SK-N-SH (cell line): ENCODE data around the gene CNIH2. TPM values are rescaled to one million over a fixed set of nuclear protein-coding genes. Genes with fewer than 3 reads are reported as not detected.
A peak's percentile ranks its signal among the peaks of the same experiment; 100 is the strongest.

Experiments
- CTCF ChIA-PET: fragments of 300-600, 350-600 bp; formaldehyde crosslinking; extraction: SDS; loops from one replicate; lab custom pipeline; 2021; lab: Yijun Ruan, JAX
- POLR2A ChIA-PET: fragments of 350-600 bp; sonication (Branson Sonifier 250); formaldehyde crosslinking; extraction: SDS; loops from one replicate; lab custom pipeline; 2020; ENCODE audit warnings: antibody characterized with exemption, inconsistent platforms; lab: Yijun Ruan, JAX
- DNase-seq: peaks from one replicate; pipeline ENCODE4 v3.0.0; 2012
- H2AFZ ChIP-seq: fragments of 200-600 bp; sonication (generic); 2 replicates; pipeline ENCODE4 v1.8.1; 2016; ENCODE audit warnings: antibody characterized with exemption, mild to moderate bottlenecking, low read depth
- H3F3A ChIP-seq: fragments of 200-600 bp; sonication (generic); replicated peaks from 2 replicates; pipeline ENCODE3; 2016; ENCODE audit warnings: antibody characterized with exemption, mild to moderate bottlenecking; ENCODE audit not compliant: insufficient read depth
- H3K27ac ChIP-seq, 2 experiments: fragments of 200-500 bp in 1 of 2; fragments of 200-600 bp in 1 of 2; sonication (Bioruptor generic) in 1 of 2; sonication (generic), shearing (Covaris generic) in 1 of 2; 2 replicates each; pipeline versions ENCODE4 v1.5.1 to v1.6.1; 2014 to 2016; ENCODE audit warnings: low read depth in 2 of 2, inconsistent platforms in 1 of 2, low read length in 1 of 2, mild to moderate bottlenecking in 1 of 2, mixed read lengths in 1 of 2
- H3K27me3 ChIP-seq: fragments of 200-600 bp; sonication (generic), shearing (Covaris generic); 2 replicates; pipeline ENCODE4 v1.6.1; 2016; ENCODE audit warnings: mixed run types; ENCODE audit not compliant: insufficient read depth
- H3K36me3 ChIP-seq, 2 experiments: fragments of 200-500 bp in 1 of 2; fragments of 200-600 bp in 1 of 2; sonication (Bioruptor generic) in 1 of 2; sonication (generic) in 1 of 2; replicated peaks in 1 of 2; 2 replicates each; pipeline versions ENCODE3 to v1.5.1; 2014 to 2016; ENCODE audit warnings: low read length in 1 of 2, mild to moderate bottlenecking in 1 of 2; ENCODE audit not compliant: insufficient read depth in 2 of 2, control insufficient read depth in 1 of 2
- H3K4me1 ChIP-seq, 2 experiments: fragments of 200-500 bp in 1 of 2; fragments of 200-600 bp in 1 of 2; sonication (Bioruptor generic) in 1 of 2; sonication (generic), shearing (Covaris generic) in 1 of 2; 2 replicates each; pipeline versions ENCODE4 v1.5.1 to v1.6.1; 2014 to 2016; ENCODE audit warnings: low read depth in 1 of 2, low read length in 1 of 2, mixed run types in 1 of 2; ENCODE audit not compliant: insufficient read depth in 2 of 2, control insufficient read depth in 1 of 2
- H3K4me2 ChIP-seq: fragments of 200-600 bp; sonication (generic), shearing (Covaris generic); 2 replicates; pipeline ENCODE4 v1.6.1; 2017; ENCODE audit warnings: mixed run types
- H3K4me3 ChIP-seq, 2 experiments: fragments of 200-500 bp in 1 of 2; fragments of 200-600 bp in 1 of 2; sonication (Bioruptor generic) in 1 of 2; sonication (generic), shearing (Covaris generic) in 1 of 2; 2 replicates each; pipeline versions ENCODE4 v1.5.1 to v1.8.1; 2014 to 2016; ENCODE audit warnings: low read depth in 2 of 2, inconsistent platforms in 1 of 2, low read length in 1 of 2, mild to moderate bottlenecking in 1 of 2, mixed read lengths in 1 of 2, moderate library complexity in 1 of 2
- H3K79me2 ChIP-seq: fragments of 200-600 bp; sonication (generic); 2 replicates; pipeline ENCODE4 v1.8.1; 2017; ENCODE audit warnings: mild to moderate bottlenecking; ENCODE audit not compliant: insufficient read depth
- H3K9ac ChIP-seq: fragments of 200-600 bp; sonication (generic); 2 replicates; pipeline ENCODE4 v1.6.1; 2017; ENCODE audit warnings: mixed run types
- H3K9me2 ChIP-seq: fragments of 200-600 bp; sonication (generic); 2 replicates; pipeline ENCODE4 v1.6.1; 2017; ENCODE audit warnings: mixed run types
- H3K9me3 ChIP-seq: fragments of 200-600 bp; sonication (generic); 2 replicates; pipeline ENCODE4 v1.6.1; 2017; ENCODE audit warnings: mixed run types, mild to moderate bottlenecking, moderate library complexity
- H4K20me1 ChIP-seq: fragments of 200-600 bp; sonication (generic); 2 replicates; pipeline ENCODE4 v1.6.1; 2017; ENCODE audit warnings: mild to moderate bottlenecking, mixed run types; ENCODE audit not compliant: insufficient read depth
- CHD2 ChIP-seq: fragments of 150-350 bp; IDR thresholded peaks from 2 replicates; pipeline ENCODE4 v1.6.1; 2018; ENCODE audit warnings: low read length; ENCODE audit not compliant: partially characterized antibody
- ELF1 ChIP-seq: IDR thresholded peaks from 2 replicates; pipeline ENCODE4 v1.4.0; 2012
- GABPA ChIP-seq: IDR thresholded peaks from 2 replicates; pipeline ENCODE4 v1.4.0; 2012; ENCODE audit warnings: low read depth, mild to moderate bottlenecking
- NRF1 ChIP-seq: IDR thresholded peaks from 2 replicates; pipeline ENCODE4 v1.6.1; 2012; ENCODE audit warnings: low read depth, mild to moderate bottlenecking, low read length
- RAD21 ChIP-seq: IDR thresholded peaks from 2 replicates; pipeline ENCODE4 v1.6.1; 2012; ENCODE audit warnings: mild to moderate bottlenecking, low read length
- RXRA ChIP-seq: IDR thresholded peaks from 2 replicates; pipeline ENCODE4 v1.4.0; 2012; ENCODE audit warnings: low read depth, mild to moderate bottlenecking, borderline replicate concordance
- SIN3A ChIP-seq: IDR thresholded peaks from 2 replicates; pipeline ENCODE4 v1.6.1; 2012; ENCODE audit warnings: low read depth, mild to moderate bottlenecking, low read length, moderate library complexity, borderline replicate concordance
- SMC3 ChIP-seq: IDR thresholded peaks from 2 replicates; pipeline ENCODE4 v1.6.1; 2012; ENCODE audit warnings: low read depth, low read length, improper control_type of control experiment
- TCF12 ChIP-seq: IDR thresholded peaks from 2 replicates; pipeline ENCODE4 v1.4.0; 2012
- YY1 ChIP-seq: IDR thresholded peaks from 2 replicates; pipeline ENCODE4 v1.4.0; 2012; ENCODE audit warnings: low read depth, mild to moderate bottlenecking
- WGBS: methylation state at CpG from one replicate; pipeline ENCODE4 v1.1.6; 2017; ENCODE audit warnings: low lambda C conversion rate; 5-methylcytosine and 5-hydroxymethylcytosine counted together
- polyA plus RNA-seq, 3 experiments: library from polyadenylated mRNA; depleted of rRNA; stranded (reverse); fragments of >200 nt; gene quantifications; 2 replicates each; pipeline ENCODE4 v1.2.3, GENCODE V29; 2012
- TF ChIP-seq, protein P1 (sequence below): fragments of 150-350 bp; IDR thresholded peaks from 2 replicates; pipeline ENCODE4 v1.6.1; 2016; ENCODE audit warnings: mild to moderate bottlenecking, low read depth, low read length
- TF ChIP-seq, protein P2 (sequence below): IDR thresholded peaks from 2 replicates; pipeline ENCODE4 v1.4.0; 2012; ENCODE audit warnings: low read depth, borderline replicate concordance
- TF ChIP-seq, protein P3 (sequence below): IDR thresholded peaks from 2 replicates; pipeline ENCODE4 v1.4.0; 2012; ENCODE audit warnings: low read depth
- TF ChIP-seq, protein P4 (sequence below): fragments of 150-350 bp; IDR thresholded peaks from 2 replicates; pipeline ENCODE4 v1.6.1; 2017; ENCODE audit warnings: antibody characterized with exemption, low read length, low read depth, borderline replicate concordance
- TF ChIP-seq, protein P5 (sequence below): IDR thresholded peaks from 2 replicates; pipeline ENCODE4; 2012

The CNIH2 gene
- polyA plus RNA-seq, 1 of the 3 experiments (the other 2 are of a cell fraction), result 11.8 TPM

DNA sequence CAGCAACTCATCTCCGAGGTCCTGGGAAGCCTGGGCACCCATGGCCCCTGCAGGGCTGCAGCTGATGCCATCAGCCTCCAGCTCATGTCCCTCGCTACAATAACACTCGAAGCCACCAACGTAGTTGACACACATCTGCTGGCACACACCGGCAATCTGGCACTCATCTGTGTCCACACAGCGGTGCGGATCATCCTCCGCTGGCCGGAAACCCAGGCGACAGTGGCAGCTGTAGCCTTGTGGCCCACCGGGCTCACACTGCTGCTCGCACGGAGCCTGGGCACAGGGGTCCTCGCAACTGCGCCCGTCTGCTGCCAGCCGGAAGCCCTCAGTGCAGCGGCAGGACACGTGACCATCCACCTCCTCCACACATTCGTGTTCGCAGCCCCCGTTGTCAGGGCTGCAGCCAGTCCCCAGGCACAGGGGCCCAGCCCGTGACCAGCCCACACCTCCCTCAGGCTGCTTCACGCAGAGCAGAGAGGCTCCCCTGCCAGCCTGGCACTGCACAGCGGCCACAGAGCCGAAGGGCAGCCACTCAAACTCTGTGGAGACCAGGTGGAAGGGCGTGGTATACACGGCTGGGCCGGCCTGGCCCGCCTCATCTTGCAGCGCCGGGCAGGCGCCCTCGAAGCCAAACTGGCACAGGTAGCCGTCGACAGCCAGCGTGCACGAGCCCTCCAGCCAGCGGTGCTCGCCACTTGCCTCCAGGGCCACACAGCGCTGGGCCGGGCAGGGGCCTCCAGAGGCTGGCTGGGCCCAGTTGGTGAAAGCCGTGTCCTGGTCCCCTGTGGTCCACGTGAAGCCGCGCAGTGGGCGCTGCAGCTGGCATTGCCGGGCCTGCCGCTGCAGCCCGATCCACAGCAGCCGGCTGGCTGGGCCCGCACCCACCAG, 38.2 kb downstream of the CNIH2 start:
- CTCF ChIA-PET, result interaction anchor here (1.1 to 12.4 kb wide), 7 partner anchors 11 to 73 kb away, joined by 3 to 280 read pairs (median 3); partner anchors contain the start of genes B4GAT1, BRMS1, RIN1 and YIF1A
- WGBS, result 92% methylated on average over 18 of the region's 52 CpGs
- DNase-seq, result no peak
- TF ChIP-seq SIN3A, result no peak
- TF ChIP-seq, protein P1, sequence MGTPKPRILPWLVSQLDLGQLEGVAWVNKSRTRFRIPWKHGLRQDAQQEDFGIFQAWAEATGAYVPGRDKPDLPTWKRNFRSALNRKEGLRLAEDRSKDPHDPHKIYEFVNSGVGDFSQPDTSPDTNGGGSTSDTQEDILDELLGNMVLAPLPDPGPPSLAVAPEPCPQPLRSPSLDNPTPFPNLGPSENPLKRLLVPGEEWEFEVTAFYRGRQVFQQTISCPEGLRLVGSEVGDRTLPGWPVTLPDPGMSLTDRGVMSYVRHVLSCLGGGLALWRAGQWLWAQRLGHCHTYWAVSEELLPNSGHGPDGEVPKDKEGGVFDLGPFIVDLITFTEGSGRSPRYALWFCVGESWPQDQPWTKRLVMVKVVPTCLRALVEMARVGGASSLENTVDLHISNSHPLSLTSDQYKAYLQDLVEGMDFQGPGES, result no peak
- TF ChIP-seq ELF1, result no peak
- TF ChIP-seq RXRA, result no peak
- TF ChIP-seq, protein P2, sequence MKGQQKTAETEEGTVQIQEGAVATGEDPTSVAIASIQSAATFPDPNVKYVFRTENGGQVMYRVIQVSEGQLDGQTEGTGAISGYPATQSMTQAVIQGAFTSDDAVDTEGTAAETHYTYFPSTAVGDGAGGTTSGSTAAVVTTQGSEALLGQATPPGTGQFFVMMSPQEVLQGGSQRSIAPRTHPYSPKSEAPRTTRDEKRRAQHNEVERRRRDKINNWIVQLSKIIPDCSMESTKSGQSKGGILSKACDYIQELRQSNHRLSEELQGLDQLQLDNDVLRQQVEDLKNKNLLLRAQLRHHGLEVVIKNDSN, result no peak
- TF ChIP-seq SMC3, result no peak
- no peak for TF ChIP-seq GABPA
- TF ChIP-seq, protein P3, sequence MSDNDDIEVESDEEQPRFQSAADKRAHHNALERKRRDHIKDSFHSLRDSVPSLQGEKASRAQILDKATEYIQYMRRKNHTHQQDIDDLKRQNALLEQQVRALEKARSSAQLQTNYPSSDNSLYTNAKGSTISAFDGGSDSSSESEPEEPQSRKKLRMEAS, result no peak
- no peak for TF ChIP-seq TCF12
- no peak for TF ChIP-seq RAD21
- TF ChIP-seq NRF1, result no peak
- no peak overlapping the region for H3K4me2 ChIP-seq
- no peaks in the 10 kb centered on the region for H3K9me2 ChIP-seq
- H3K27ac ChIP-seq, result peak overlapping the region in 1 of 2 experiments; percentile 100; a peak in 2 of 4 replicates
- H3K9ac ChIP-seq, result no peak overlapping the region
- POLR2A ChIA-PET, result interaction anchor here (1.0 to 2.4 kb wide), 3 partner anchors 11 to 27 kb away, joined by 3 to 10 read pairs (median 10); partner anchors contain the start of gene YIF1A
- no peaks in the 10 kb centered on the region for H3K36me3 ChIP-seq
- H3K4me3 ChIP-seq, result no peak overlapping the region
- H3F3A ChIP-seq, result peaks cover 9% of the 10 kb centered on the region
- H3K4me1 ChIP-seq, result peaks cover 32 to 65% of the 10 kb centered on the region in 2 experiments
- no peak overlapping the region for H2AFZ ChIP-seq
- H3K27me3 ChIP-seq, result no peaks in the 10 kb centered on the region
- no peaks in the 10 kb centered on the region for H4K20me1 ChIP-seq
- H3K79me2 ChIP-seq, result no peaks in the 10 kb centered on the region
- H3K9me3 ChIP-seq, result no peaks in the 10 kb centered on the region

DNA sequence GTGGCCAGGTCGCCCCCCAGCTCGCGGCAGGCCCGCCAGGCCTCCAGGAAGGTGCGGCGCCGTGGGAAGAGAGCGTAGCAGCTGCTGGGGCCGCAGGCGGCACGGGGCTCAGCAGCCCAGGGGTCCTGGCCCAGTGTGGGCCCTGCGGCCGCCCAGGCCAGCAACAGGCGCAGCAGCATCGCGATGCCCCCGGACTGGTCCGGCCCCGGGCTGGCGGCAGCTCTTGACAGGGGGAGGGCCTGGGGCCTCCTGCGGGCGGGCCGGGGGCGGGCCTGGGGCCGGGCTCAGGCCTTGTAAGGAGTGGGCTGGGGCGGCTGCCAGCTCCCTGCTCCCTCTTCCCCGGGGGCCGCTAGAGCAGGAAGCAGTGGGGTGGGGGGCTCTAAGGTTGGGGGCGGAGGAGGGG, 38.9 kb downstream of the CNIH2 start, which contains the start of gene CD248:
CD248 (minus strand) TSS at position 196 of the 403 bp plus-strand sequence; CDS start at position 179, 17 bp downstream.
- no peaks in the 10 kb centered on the region for H3K9me2 ChIP-seq
- TF ChIP-seq, protein P4, sequence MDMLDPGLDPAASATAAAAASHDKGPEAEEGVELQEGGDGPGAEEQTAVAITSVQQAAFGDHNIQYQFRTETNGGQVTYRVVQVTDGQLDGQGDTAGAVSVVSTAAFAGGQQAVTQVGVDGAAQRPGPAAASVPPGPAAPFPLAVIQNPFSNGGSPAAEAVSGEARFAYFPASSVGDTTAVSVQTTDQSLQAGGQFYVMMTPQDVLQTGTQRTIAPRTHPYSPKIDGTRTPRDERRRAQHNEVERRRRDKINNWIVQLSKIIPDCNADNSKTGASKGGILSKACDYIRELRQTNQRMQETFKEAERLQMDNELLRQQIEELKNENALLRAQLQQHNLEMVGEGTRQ, result no peak
- TF ChIP-seq YY1 (no peak), ELF1 (no peak), CHD2 (peak; percentile 58)
- TF ChIP-seq, protein P5, sequence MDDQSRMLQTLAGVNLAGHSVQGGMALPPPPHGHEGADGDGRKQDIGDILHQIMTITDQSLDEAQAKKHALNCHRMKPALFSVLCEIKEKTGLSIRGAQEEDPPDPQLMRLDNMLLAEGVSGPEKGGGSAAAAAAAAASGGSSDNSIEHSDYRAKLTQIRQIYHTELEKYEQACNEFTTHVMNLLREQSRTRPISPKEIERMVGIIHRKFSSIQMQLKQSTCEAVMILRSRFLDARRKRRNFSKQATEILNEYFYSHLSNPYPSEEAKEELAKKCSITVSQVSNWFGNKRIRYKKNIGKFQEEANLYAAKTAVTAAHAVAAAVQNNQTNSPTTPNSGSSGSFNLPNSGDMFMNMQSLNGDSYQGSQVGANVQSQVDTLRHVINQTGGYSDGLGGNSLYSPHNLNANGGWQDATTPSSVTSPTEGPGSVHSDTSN, result no peak
- no peaks in the 10 kb centered on the region for H3K27me3 ChIP-seq
- DNase-seq, result peak; percentile 83
- H3K4me3 ChIP-seq, result no peak within 1 kb of the TSS
- POLR2A ChIA-PET, result interaction anchor here (0.6 to 2.4 kb wide), 4 partner anchors 10 to 104 kb away, joined by 3 to 10 read pairs (median 6); partner anchors contain the start of gene YIF1A
- 25% methylated on average over 12 of the region's 29 CpGs for WGBS
- no peaks in the 10 kb centered on the region for H3K36me3 ChIP-seq
- H3F3A ChIP-seq, result peaks cover 6% of the 10 kb centered on the region
- H3K9me3 ChIP-seq, result no peaks in the 10 kb centered on the region
- H3K4me1 ChIP-seq, result peaks cover 32 to 60% of the 10 kb centered on the region in 2 experiments
- H3K79me2 ChIP-seq, result no peaks in the 10 kb centered on the region
- CTCF ChIA-PET, result interaction anchor here (0.7 to 12.4 kb wide), 6 partner anchors 10 to 73 kb away, joined by 3 to 280 read pairs (median 3); partner anchors contain the start of gene RIN1
- no peak within 1 kb of the TSS for H3K9ac ChIP-seq
- H3K27ac ChIP-seq, result peak within 1 kb of the TSS; percentile 21 to 100; a peak in 3 of 4 replicates
- H2AFZ ChIP-seq, result no peak within 1 kb of the TSS
- no peaks in the 10 kb centered on the region for H4K20me1 ChIP-seq
- peak within 1 kb of the TSS; percentile 20; the same call in 1 of the 2 replicates for H3K4me2 ChIP-seq
